Spinal cord (tissue), 10 donors: ENCODE results near the gene DGKQ. TPM values are rescaled to one million over a fixed set of nuclear protein-coding genes. Genes with fewer than 3 reads are reported as not detected.
"Not testable (repeated sequence)": the region's sequence is repeated elsewhere in the genome, so short reads cannot be mapped to it uniquely, and the experiment has no call there.

Experiments used
- DNase-seq, 6 donors: peaks; one replicate each; pipeline versions ENCODE4 v3.0.0 to v3.0.0-alpha.2; 2013 to 2015; ENCODE audit warnings: low spot score in 6 of 6, low read depth in 4 of 6
- H3K27ac ChIP-seq: one replicate; pipeline ENCODE4 v1.5.1; 2013; ENCODE audit warnings: low read depth, low read length, control low read depth
- H3K27me3 ChIP-seq: one replicate; pipeline ENCODE4 v1.6.1; 2013; ENCODE audit warnings: low read length; ENCODE audit not compliant: control insufficient read depth, insufficient read depth
- H3K36me3 ChIP-seq: one replicate; pipeline ENCODE4 v1.6.1; 2013; ENCODE audit warnings: low read length; ENCODE audit not compliant: control insufficient read depth, insufficient read depth
- H3K4me1 ChIP-seq: one replicate; pipeline ENCODE4 v1.6.1; 2013; ENCODE audit warnings: low read length; ENCODE audit not compliant: control insufficient read depth, insufficient read depth
- H3K4me3 ChIP-seq: one replicate; pipeline ENCODE4 v1.5.1; 2013; ENCODE audit warnings: low read depth, low read length, control low read depth
- H3K9me3 ChIP-seq: one replicate; pipeline ENCODE4 v1.6.1; 2013; ENCODE audit warnings: low read length; ENCODE audit not compliant: control insufficient read depth, insufficient read depth
- WGBS: methylation state at CpG from one replicate; pipeline ENCODE4 v1.1.5; 2013; ENCODE audit warnings: missing lambda C conversion rate; ENCODE audit not compliant: insufficient coverage; 5-methylcytosine and 5-hydroxymethylcytosine counted together
- polyA plus RNA-seq, 2 donors: library from polyadenylated mRNA; unstranded; fragments of 120-200 nt; gene quantifications; one replicate each; pipeline ENCODE4 v1.2.1, GENCODE V29; 2013; ENCODE audit not compliant: insufficient read length in 2 of 2
- total RNA-seq, 2 donors: library from RNA; depleted of rRNA in 1 of 2; stranded (reverse); fragments of 120-200 nt in 1 of 2; fragments of >200 nt in 1 of 2; gene quantifications; one replicate each; pipeline versions ENCODE4 v1.2.3 to v1.2.4, GENCODE V29; 2013 to 2014
- donor health status: healthy.

The DGKQ gene
- total and polyA plus RNA-seq, 4 donors: 10.4 to 28.4 (median 18.4) TPM

GRCh38 chr4:1002131-1002630, 28.8 kb upstream of the DGKQ start:
- no peak overlapping the region for H3K27ac ChIP-seq
- WGBS: 7% methylated on average over 54 of the region's 54 CpGs
- peaks cover 43% of the 10 kb centered on the region for H3K27me3 ChIP-seq
- no peak overlapping the region for H3K4me3 ChIP-seq
- peaks cover 30% of the 10 kb centered on the region for H3K36me3 ChIP-seq
- H3K9me3 ChIP-seq: no peaks in the 10 kb centered on the region
- H3K4me1 ChIP-seq: peaks cover 32% of the 10 kb centered on the region
- DNase-seq: peak in 1 of 6 donors; percentile 32

- Histone ChIP-seq H3K36me3 (peaks cover 30% of the 10 kb centered on the region), H3K4me3 (no peak overlapping the region), H3K4me1 (peaks cover 37% of the 10 kb centered on the region), H3K27me3 (peaks cover 43% of the 10 kb centered on the region), H3K27ac (no peak overlapping the region), H3K9me3 (no peaks in the 10 kb centered on the region)
- 24% methylated on average over 48 of the region's 48 CpGs for WGBS
- no peak for DNase-seq
Measured at GRCh38 chr4:1001561-1002130, 28.3 kb upstream of the DGKQ start.

GRCh38 chr4:1000686-1001260, 27.4 kb upstream of the DGKQ start:
- Histone ChIP-seq H3K4me3 (no peak overlapping the region), H3K27me3 (peaks cover 43% of the 10 kb centered on the region), H3K4me1 (peaks cover 41% of the 10 kb centered on the region), H3K9me3 (no peaks in the 10 kb centered on the region), H3K27ac (no peak overlapping the region), H3K36me3 (peaks cover 30% of the 10 kb centered on the region)
- WGBS: 97% methylated on average over 11 of the region's 15 CpGs
- no peak for DNase-seq

GRCh38 chr4:999882-1000425, 26.6 kb upstream of the DGKQ start:
- Histone ChIP-seq H3K9me3 (no peaks in the 10 kb centered on the region), H3K4me3 (no peak overlapping the region), H3K27ac (no peak overlapping the region), H3K4me1 (peaks cover 41% of the 10 kb centered on the region), H3K36me3 (peaks cover 27% of the 10 kb centered on the region), H3K27me3 (peaks cover 38% of the 10 kb centered on the region)
- 47% methylated on average over 13 of the region's 18 CpGs for WGBS
- DNase-seq: no peak

- DNase-seq: peak in 1 of 6 donors; percentile 49
- Histone ChIP-seq H3K27me3 (peaks cover 36% of the 10 kb centered on the region), H3K4me1 (peaks cover 41% of the 10 kb centered on the region)
Measured at GRCh38 chr4:999240-999863, 26.0 kb upstream of the DGKQ start.

GRCh38 chr4:998096-998691, 24.8 kb upstream of the DGKQ start:
- Histone ChIP-seq H3K27me3 (peaks cover 24% of the 10 kb centered on the region), H3K27ac (no peak overlapping the region), H3K4me3 (no peak overlapping the region), H3K4me1 (peaks cover 35% of the 10 kb centered on the region), H3K9me3 (no peaks in the 10 kb centered on the region), H3K36me3 (peaks cover 19% of the 10 kb centered on the region)
- no peak for DNase-seq
- 70% methylated on average over 12 of the region's 12 CpGs for WGBS

More at GRCh38 chr4:999240-999863, 26.0 kb upstream of the DGKQ start:
- H3K9me3 ChIP-seq, H3K27ac ChIP-seq, H3K4me3 ChIP-seq: not testable (repeated sequence)
- WGBS: 41% methylated on average over 13 of the region's 21 CpGs
- H3K36me3 ChIP-seq: peaks cover 21% of the 10 kb centered on the region

- 3% methylated on average over 65 of the region's 68 CpGs for WGBS
- peaks cover 38% of the 10 kb centered on the region for H3K4me1 ChIP-seq
- H3K36me3 ChIP-seq: peaks cover 26% of the 10 kb centered on the region
- peaks cover 20% of the 10 kb centered on the region for H3K27me3 ChIP-seq
- no peak overlapping the region for H3K27ac ChIP-seq
- DNase-seq: peak in 2 of 6 donors; percentile 72 to 73
- no peaks in the 10 kb centered on the region for H3K9me3 ChIP-seq
- peak overlapping the region; percentile 27 for H3K4me3 ChIP-seq
Measured at GRCh38 chr4:997375-998071, 24.2 kb upstream of the DGKQ start.

GRCh38 chr4:996997-997374, 23.6 kb upstream of the DGKQ start:
- peak overlapping the region; percentile 21 for H3K4me3 ChIP-seq

More at GRCh38 chr4:996997-997374, 23.6 kb upstream of the DGKQ start:
- WGBS: 6% methylated on average over 12 of the region's 25 CpGs
- H3K27me3 ChIP-seq: peaks cover 15% of the 10 kb centered on the region
- peaks cover 36% of the 10 kb centered on the region for H3K4me1 ChIP-seq
- H3K9me3 ChIP-seq: no peaks in the 10 kb centered on the region
- DNase-seq: peak in 1 of 6 donors; percentile 24
- H3K36me3 ChIP-seq: peaks cover 31% of the 10 kb centered on the region
- no peak overlapping the region for H3K27ac ChIP-seq
